ES-I3 (cell line): ENCODE results near the gene AMOTL2.

Source experiments
- H3K36me3 ChIP-seq: 2 replicates; pipeline ENCODE4 v1.6.1; 2013; ENCODE audit warnings: mild to moderate bottlenecking, low read length, control low read depth, moderate library complexity; ENCODE audit not compliant: insufficient read depth
- H3K4me1 ChIP-seq: 2 replicates; pipeline ENCODE4 v1.6.1; 2013; ENCODE audit warnings: mild to moderate bottlenecking, control low read depth, low read length; ENCODE audit not compliant: insufficient read depth
- H3K9ac ChIP-seq: 2 replicates; pipeline ENCODE4 v1.6.1; 2013; ENCODE audit warnings: low read depth, mild to moderate bottlenecking, low read length, moderate library complexity
- H3K9me3 ChIP-seq: 2 replicates; pipeline ENCODE4 v1.6.1; 2013; ENCODE audit warnings: mild to moderate bottlenecking, low read length, moderate library complexity; ENCODE audit not compliant: control insufficient read depth, insufficient read depth

AMOTL2 gene

DNA sequence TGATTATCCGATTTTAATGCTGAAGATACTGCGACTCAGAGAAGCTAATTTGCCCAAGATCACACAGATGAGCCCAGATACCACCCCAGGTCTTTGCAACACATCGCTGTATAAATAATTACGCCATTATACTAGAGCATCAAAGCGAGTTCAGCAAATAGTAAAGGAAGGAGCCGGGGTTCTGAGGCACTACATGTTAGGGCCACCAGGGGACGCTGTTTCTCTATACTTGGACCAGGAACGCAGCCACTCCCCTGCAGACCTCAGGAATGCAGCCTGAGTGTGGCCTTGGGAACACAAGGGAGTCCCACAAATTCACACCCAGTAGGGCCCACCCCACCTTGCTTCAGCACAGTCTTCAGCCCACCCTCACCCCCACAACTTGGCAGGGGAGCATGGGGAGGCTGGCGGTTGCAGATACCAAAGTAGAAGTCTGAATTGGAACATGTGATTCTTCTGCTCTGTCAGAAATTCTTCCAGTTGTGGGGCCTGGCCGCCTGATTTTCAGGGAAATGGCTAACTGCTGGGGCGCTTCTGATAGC lies 65.8 kb downstream of the AMOTL2 start:
- H3K4me1 ChIP-seq, result peaks cover 19% of the 10 kb centered on the region
- H3K9ac ChIP-seq, result no peak overlapping the region
- no peaks in the 10 kb centered on the region for H3K9me3 ChIP-seq
- no peaks in the 10 kb centered on the region for H3K36me3 ChIP-seq

DNA sequence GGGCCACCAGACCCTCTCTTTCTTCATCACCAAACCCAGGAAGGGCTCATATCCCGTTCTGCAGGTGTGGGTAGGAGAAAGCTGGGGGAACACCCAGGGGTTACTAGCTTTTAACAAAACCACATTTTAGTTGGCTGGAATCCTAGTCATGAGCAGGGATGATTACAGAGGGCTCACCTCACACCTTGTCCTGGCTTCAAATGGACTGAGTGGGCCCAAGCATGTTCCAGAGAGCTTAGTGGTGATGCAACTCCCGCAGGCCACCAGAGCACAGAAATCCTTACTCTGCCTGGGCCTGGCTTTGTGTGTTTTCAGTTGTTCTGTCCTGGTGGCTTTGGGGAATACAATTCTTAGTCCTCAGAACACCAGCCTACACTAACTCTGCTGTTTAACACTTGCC lies 66.8 kb downstream of the AMOTL2 start:
- Histone ChIP-seq H3K4me1 (peaks cover 19% of the 10 kb centered on the region), H3K9me3 (no peaks in the 10 kb centered on the region), H3K36me3 (no peaks in the 10 kb centered on the region), H3K9ac (no peak overlapping the region)

DNA sequence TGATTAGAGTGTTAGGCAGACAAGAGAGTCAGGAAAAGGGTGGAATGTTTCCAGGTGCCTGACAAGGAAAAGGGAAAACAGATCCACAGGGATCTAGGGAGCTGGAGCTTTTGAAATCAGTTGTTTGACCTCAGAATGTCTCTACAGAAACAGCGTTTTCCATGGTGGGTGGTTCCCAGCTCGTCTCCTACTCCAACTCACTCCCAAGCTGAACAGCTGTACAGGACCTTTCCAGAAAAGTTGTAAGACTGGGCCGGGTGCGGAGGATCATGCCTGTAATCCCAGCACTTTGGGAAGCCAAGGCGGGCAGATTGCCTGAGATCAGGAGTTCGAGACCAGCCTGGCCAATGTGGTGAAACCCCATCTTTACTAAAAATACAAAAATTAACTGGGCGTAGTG lies 67.9 kb downstream of the AMOTL2 start:
- Histone ChIP-seq H3K9me3 (no peaks in the 10 kb centered on the region), H3K9ac (no peak overlapping the region), H3K4me1 (peaks cover 19% of the 10 kb centered on the region), H3K36me3 (no peaks in the 10 kb centered on the region)
